Stimulated activated CD4-positive, alpha-beta T cell treated with anti-CD3 and anti-CD28 coated beads, Interleukin-1b, Interleukin-23, amount 100 ng/mL, for 4 hours (primary cell): Measurements from ENCODE around the gene BRCC3.

ENCODE experiments used
- DNase-seq, 2 donors: peaks; one replicate each; pipeline ENCODE4 v3.0.0-alpha.2; 2020; ENCODE audit warnings: low read depth in 2 of 2

Gene BRCC3

GRCh38 chrX:155070975-155071693, at the start of gene BRCC3, which contains the start of the genes CMC4 and MTCP1:
BRCC3 (plus strand) TSS chrX:155071508; CDS start chrX:155071528, 20 bp downstream.
CMC4 (minus strand) TSS chrX:155071136; CDS start chrX:155064023, 7,113 bp downstream.
MTCP1 (minus strand) TSS chrX:155071136; CDS start chrX:155066010, 5,126 bp downstream.
- peak; percentile 58 to 66 for DNase-seq

- DNase-seq: no peak
Measured at GRCh38 chrX:155022585-155022984, 48.7 kb upstream of the BRCC3 start, which contains the start of gene F8. F8 (minus strand) TSS chrX:155022723; CDS start chrX:155022552, 171 bp downstream.

- no peak for DNase-seq
Measured at GRCh38 chrX:155023907-155024833, 47.1 kb upstream of the BRCC3 start.

GRCh38 chrX:155026420-155026726, 44.9 kb upstream of the BRCC3 start:
- DNase-seq: no peak

- DNase-seq: peak; percentile 81 to 87
Measured at GRCh38 chrX:155026727-155027508, 44.4 kb upstream of the BRCC3 start, which contains the start of gene FUNDC2. FUNDC2 (plus strand) TSS chrX:155026844; CDS start chrX:155026939, 95 bp downstream.

GRCh38 chrX:155027509-155028066, 43.7 kb upstream of the BRCC3 start:
- DNase-seq: peak in 1 of 2 donors; percentile 1

GRCh38 chrX:155028129-155028528, 43.2 kb upstream of the BRCC3 start:
- DNase-seq: no peak

GRCh38 chrX:155028877-155029291, 42.4 kb upstream of the BRCC3 start:
- no peak for DNase-seq

GRCh38 chrX:155031657-155032056, 39.7 kb upstream of the BRCC3 start:
- no peak for DNase-seq

- no peak for DNase-seq
Measured at GRCh38 chrX:155035688-155036087, 35.6 kb upstream of the BRCC3 start.

- DNase-seq: no peak
Measured at GRCh38 chrX:155046129-155046810, 25.0 kb upstream of the BRCC3 start.

- no peak for DNase-seq
Measured at GRCh38 chrX:155046811-155047528, 24.3 kb upstream of the BRCC3 start.

GRCh38 chrX:155048977-155049619, 22.2 kb upstream of the BRCC3 start:
- no peak for DNase-seq

GRCh38 chrX:155052738-155053498, 18.4 kb upstream of the BRCC3 start:
- no peak for DNase-seq

GRCh38 chrX:155053656-155054055, 17.7 kb upstream of the BRCC3 start:
- no peak for DNase-seq

- DNase-seq: no peak
Measured at GRCh38 chrX:155054255-155054654, 17.1 kb upstream of the BRCC3 start.

- DNase-seq: no peak
Measured at GRCh38 chrX:155055494-155055893, 15.8 kb upstream of the BRCC3 start.

- DNase-seq: no peak
Measured at GRCh38 chrX:155056471-155056870, 14.8 kb upstream of the BRCC3 start.
